K562 (cell line): Measurements from ENCODE around the gene ATP6V0D1. TPM values are rescaled to one million over a fixed set of nuclear protein-coding genes. Genes with fewer than 3 reads are reported as not detected.

Source experiments
- ARNT ChIP-seq, 2 experiments: fragments of 450-650 bp; IDR thresholded peaks; 2 replicates each; pipeline ENCODE4 v1.6.1; 2016; ENCODE audit warnings: mild to moderate bottlenecking in 1 of 2
- CREB1 ChIP-seq, 2 experiments: sonication (generic) in 1 of 2; formaldehyde crosslinking in 1 of 2; IDR thresholded peaks; 2 replicates each; pipeline versions ENCODE4 v1.6.1 to v1.8.0; 2012 to 2022; ENCODE audit warnings: inconsistent platforms in 1 of 2, mild to moderate bottlenecking in 1 of 2, missing genetic modification reagents in 1 of 2, moderate library complexity in 1 of 2
- GTF2E2 ChIP-seq: fragments of 200-800 bp; sonication (Bioruptor generic); IDR thresholded peaks from 2 replicates; pipeline ENCODE4 v1.6.1; 2016; ENCODE audit warnings: missing genetic modification characterization, missing compliant biosample characterization
- JUND ChIP-seq, 2 experiments: IDR thresholded peaks; 2 replicates in 1 of 2; 3 replicates in 1 of 2; pipeline ENCODE4 v1.6.1; 2011; ENCODE audit warnings: borderline replicate concordance in 2 of 2, low read depth in 2 of 2, low read length in 2 of 2, improper control_type of control experiment in 1 of 2, missing biosample characterization in 1 of 2, missing genetic modification characterization in 1 of 2, missing genetic modification reagents in 1 of 2
- KDM2B ChIP-seq: fragments of 250-450 bp; sonication (Bioruptor Pico); IDR thresholded peaks from 2 replicates; pipeline ENCODE4 v1.8.0; 2021; ENCODE audit warnings: mild to moderate bottlenecking, moderate library complexity
- KLF1 ChIP-seq: fragments of 450-650 bp; IDR thresholded peaks from 2 replicates; pipeline ENCODE4 v1.6.1; 2016; ENCODE audit warnings: missing genetic modification characterization, missing compliant biosample characterization
- LARP7 ChIP-seq: fragments of 450-650 bp; IDR thresholded peaks from 2 replicates; pipeline ENCODE4 v1.6.1; 2016
- LEF1 ChIP-seq: fragments of 450-650 bp; IDR thresholded peaks from 2 replicates; pipeline ENCODE4 v1.6.1; 2016; ENCODE audit warnings: mild to moderate bottlenecking
- NONO ChIP-seq, 2 experiments: fragments of 200-400 bp in 1 of 2; fragments of 450-650 bp in 1 of 2; formaldehyde crosslinking in 1 of 2; IDR thresholded peaks; 2 replicates each; pipeline ENCODE4 v1.6.1; 2017; ENCODE audit warnings: low read depth in 2 of 2, mild to moderate bottlenecking in 2 of 2, moderate library complexity in 2 of 2, low read length in 1 of 2
- RBFOX2 ChIP-seq: fragments of 200-400 bp; formaldehyde crosslinking; IDR thresholded peaks from 2 replicates; pipeline ENCODE4 v1.6.1; 2017; ENCODE audit warnings: low read depth, mild to moderate bottlenecking, low read length, moderate library complexity
- RFX7 ChIP-seq: fragments of 250-450 bp; sonication (Bioruptor Pico); IDR thresholded peaks from 2 replicates; pipeline ENCODE4 v1.5.1; 2021; ENCODE audit warnings: mild to moderate bottlenecking
- RHOXF2B ChIP-seq: fragments of 250-450 bp; sonication (Bioruptor Pico); conservative IDR thresholded peaks from 2 replicates; pipeline ENCODE4 v1.5.1; 2021
- SAFB2 ChIP-seq: fragments of 200-400 bp; formaldehyde crosslinking; IDR thresholded peaks from 2 replicates; pipeline ENCODE4 v1.6.1; 2018; ENCODE audit warnings: borderline replicate concordance, low read length, low read depth, moderate library complexity; ENCODE audit not compliant: severe bottlenecking
- SAP30 ChIP-seq: fragments of 200-600 bp; sonication (generic); IDR thresholded peaks from 2 replicates; pipeline ENCODE4 v1.6.1; 2012; ENCODE audit warnings: borderline replicate concordance, low read depth, mild to moderate bottlenecking, moderate library complexity, low read length, control low read depth, inconsistent platforms; ENCODE audit not compliant: insufficient read depth, poor library complexity, severe bottlenecking
- SETDB1 ChIP-seq: IDR thresholded peaks from one replicate; pipeline ENCODE4 v1.6.1; 2012; ENCODE audit warnings: low read length, control low read depth, inconsistent platforms
- SIRT6 ChIP-seq: IDR thresholded peaks from one replicate; pipeline ENCODE4 v1.6.1; 2012; ENCODE audit warnings: low read depth, mild to moderate bottlenecking, control low read depth, inconsistent platforms, low read length, moderate library complexity
- SREBF1 ChIP-seq: fragments of 150-350 bp; IDR thresholded peaks from 2 replicates; pipeline ENCODE4 v1.6.1; 2014; ENCODE audit warnings: antibody characterized with exemption, low read depth, low read length, borderline replicate concordance
- TBP ChIP-seq: optimal IDR thresholded peaks from 2 replicates; pipeline ENCODE3; 2011; ENCODE audit warnings: low read depth, low read length, improper control_type of control experiment
- TGIF2 ChIP-seq: sonication (generic); formaldehyde crosslinking; IDR thresholded peaks from 2 replicates; pipeline ENCODE4 v1.8.1; 2022; ENCODE audit warnings: mild to moderate bottlenecking, missing genetic modification reagents, moderate library complexity
- ZNF766 ChIP-seq: fragments of 200-800 bp; sonication (Bioruptor generic); conservative IDR thresholded peaks from 2 replicates; pipeline ENCODE4 v1.6.1; 2016; ENCODE audit warnings: missing genetic modification characterization, missing compliant biosample characterization
- ZNF77 ChIP-seq: fragments of 250-450 bp; sonication (Bioruptor Pico); IDR thresholded peaks from 2 replicates; pipeline ENCODE4 v1.5.0; 2020
- polyA plus RNA-seq, 8 experiments: library from polyadenylated mRNA; depleted of rRNA in 4 of 8; stranded (reverse) in 5 of 8; unstranded in 3 of 8; fragments of >200 nt; fragmentation: Nextera tagmentation in 2 of 8; fragmentation: Illumina TruSeq in 1 of 8; extraction: Ambion mirVana in 2 of 8; extraction: Trizol in 1 of 8; gene quantifications; 2 replicates each; pipeline versions ENCODE4 v1.2.1 to v1.2.3, GENCODE V29; 2011 to 2014; ENCODE audit warnings: inconsistent platforms in 1 of 8, missing spikeins in 1 of 8
- total RNA-seq, 7 experiments: library from RNA; depleted of rRNA in 6 of 7; stranded (reverse); fragments of >200 nt in 6 of 7; fragmentation: Illumina TruSeq in 2 of 7; extraction: Trizol in 2 of 7; gene quantifications; 2 replicates each; pipeline versions ENCODE4 v1.2.1 to v1.2.3, GENCODE V29; 2011 to 2021; ENCODE audit warnings: low replicate concordance in 1 of 7
- TF ChIP-seq, protein P1 (sequence below): IDR thresholded peaks from 3 replicates; pipeline ENCODE4 v1.6.1; 2011; ENCODE audit warnings: borderline replicate concordance, mild to moderate bottlenecking, moderate library complexity; ENCODE audit not compliant: insufficient read length; ENCODE audit errors: extremely low read depth
- TF ChIP-seq, protein P2 (sequence below): fragments of 450-650 bp; IDR thresholded peaks from 2 replicates; pipeline ENCODE4 v1.6.1; 2016; ENCODE audit warnings: mild to moderate bottlenecking

Gene ATP6V0D1
- total and polyA plus RNA-seq, 9 of the 15 experiments (the other 6 are each of a cell fraction or from before 2014, with no cell fraction given) = 23.2 to 69.7 (median 45.6) TPM

DNA sequence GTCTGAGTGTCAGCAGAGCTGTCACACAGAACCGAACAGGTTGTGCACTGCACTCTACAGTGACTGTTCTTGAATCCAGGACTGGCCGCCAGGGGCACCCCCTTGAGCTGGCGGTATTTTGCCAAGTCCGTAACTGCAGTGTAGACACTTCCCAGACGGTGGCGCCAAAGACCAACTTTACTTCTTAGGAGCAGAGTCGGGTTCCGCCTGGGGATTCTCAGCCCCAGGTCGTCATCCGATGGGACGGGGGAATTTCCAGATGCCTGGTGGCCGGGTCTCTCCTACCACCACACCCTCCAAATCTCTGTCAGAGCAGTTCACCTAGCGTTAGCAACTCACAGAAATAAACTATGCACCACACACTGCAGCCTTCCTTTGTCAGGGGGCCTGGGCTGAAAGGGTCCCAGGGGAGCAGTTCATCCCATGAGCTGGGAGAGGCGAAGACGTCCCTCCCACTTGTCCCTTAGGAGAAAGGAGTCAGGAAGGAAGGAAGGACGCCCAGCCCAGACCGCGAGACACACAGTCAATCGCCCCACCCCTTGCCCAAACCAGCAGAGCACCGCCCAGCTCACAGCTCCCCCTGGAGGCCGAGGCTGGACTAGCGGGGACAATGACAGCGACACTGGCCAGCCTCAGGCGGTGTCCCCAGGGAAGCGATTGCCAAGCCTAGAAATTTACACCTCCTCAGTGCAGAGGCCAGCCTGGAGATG, 40.3 kb upstream of the ATP6V0D1 start (continued):
- TF ChIP-seq, protein P1, sequence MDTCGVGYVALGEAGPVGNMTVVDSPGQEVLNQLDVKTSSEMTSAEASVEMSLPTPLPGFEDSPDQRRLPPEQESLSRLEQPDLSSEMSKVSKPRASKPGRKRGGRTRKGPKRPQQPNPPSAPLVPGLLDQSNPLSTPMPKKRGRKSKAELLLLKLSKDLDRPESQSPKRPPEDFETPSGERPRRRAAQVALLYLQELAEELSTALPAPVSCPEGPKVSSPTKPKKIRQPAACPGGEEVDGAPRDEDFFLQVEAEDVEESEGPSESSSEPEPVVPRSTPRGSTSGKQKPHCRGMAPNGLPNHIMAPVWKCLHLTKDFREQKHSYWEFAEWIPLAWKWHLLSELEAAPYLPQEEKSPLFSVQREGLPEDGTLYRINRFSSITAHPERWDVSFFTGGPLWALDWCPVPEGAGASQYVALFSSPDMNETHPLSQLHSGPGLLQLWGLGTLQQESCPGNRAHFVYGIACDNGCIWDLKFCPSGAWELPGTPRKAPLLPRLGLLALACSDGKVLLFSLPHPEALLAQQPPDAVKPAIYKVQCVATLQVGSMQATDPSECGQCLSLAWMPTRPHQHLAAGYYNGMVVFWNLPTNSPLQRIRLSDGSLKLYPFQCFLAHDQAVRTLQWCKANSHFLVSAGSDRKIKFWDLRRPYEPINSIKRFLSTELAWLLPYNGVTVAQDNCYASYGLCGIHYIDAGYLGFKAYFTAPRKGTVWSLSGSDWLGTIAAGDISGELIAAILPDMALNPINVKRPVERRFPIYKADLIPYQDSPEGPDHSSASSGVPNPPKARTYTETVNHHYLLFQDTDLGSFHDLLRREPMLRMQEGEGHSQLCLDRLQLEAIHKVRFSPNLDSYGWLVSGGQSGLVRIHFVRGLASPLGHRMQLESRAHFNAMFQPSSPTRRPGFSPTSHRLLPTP = no peak
- no peak for TF ChIP-seq SAFB2
- TF ChIP-seq SIRT6 = no peak
- TF ChIP-seq CREB1 (IDR thresholded peaks at IDR 0.05) = no peak
- peak; percentile 48; the same call in 1 of the 2 replicates for TF ChIP-seq CREB1 (CRISPR knock-in tag; IDR thresholded peaks at IDR 0.05)
- TF ChIP-seq TGIF2 (CRISPR knock-in tag) = no peak
- no peak for TF ChIP-seq RHOXF2B (CRISPR knock-in tag)
- TF ChIP-seq, protein P2, sequence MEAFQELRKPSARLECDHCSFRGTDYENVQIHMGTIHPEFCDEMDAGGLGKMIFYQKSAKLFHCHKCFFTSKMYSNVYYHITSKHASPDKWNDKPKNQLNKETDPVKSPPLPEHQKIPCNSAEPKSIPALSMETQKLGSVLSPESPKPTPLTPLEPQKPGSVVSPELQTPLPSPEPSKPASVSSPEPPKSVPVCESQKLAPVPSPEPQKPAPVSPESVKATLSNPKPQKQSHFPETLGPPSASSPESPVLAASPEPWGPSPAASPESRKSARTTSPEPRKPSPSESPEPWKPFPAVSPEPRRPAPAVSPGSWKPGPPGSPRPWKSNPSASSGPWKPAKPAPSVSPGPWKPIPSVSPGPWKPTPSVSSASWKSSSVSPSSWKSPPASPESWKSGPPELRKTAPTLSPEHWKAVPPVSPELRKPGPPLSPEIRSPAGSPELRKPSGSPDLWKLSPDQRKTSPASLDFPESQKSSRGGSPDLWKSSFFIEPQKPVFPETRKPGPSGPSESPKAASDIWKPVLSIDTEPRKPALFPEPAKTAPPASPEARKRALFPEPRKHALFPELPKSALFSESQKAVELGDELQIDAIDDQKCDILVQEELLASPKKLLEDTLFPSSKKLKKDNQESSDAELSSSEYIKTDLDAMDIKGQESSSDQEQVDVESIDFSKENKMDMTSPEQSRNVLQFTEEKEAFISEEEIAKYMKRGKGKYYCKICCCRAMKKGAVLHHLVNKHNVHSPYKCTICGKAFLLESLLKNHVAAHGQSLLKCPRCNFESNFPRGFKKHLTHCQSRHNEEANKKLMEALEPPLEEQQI = no peak
- TF ChIP-seq LEF1 = no peak
- TF ChIP-seq NONO (IDR thresholded peaks at IDR 0.05; ENCODE audit: low read depth in 2 of 2, low read length in 1 of 2) = 0 out of 4 replicates have a peak, but pooled peaks of 1 of the 2 experiments have one; percentile 17
- peak; percentile 82; the same call in 1 of the 2 replicates for TF ChIP-seq KLF1 (tag)
- TF ChIP-seq SETDB1 = no peak
- 0 out of 4 replicates have a peak, but pooled peaks of 1 of the 2 experiments have one; percentile 16 for TF ChIP-seq ARNT (IDR thresholded peaks at IDR 0.05)
- TF ChIP-seq TBP = no peak
- TF ChIP-seq ZNF766 (CRISPR knock-in tag) = no peak
- TF ChIP-seq GTF2E2 (tag) = no peak
- no peak for TF ChIP-seq LARP7
- no peak for TF ChIP-seq RFX7 (CRISPR knock-in tag)
- TF ChIP-seq RBFOX2 = peak; percentile 36; the same call in 1 of the 2 replicates
- TF ChIP-seq SAP30 = no peak
- no peak for TF ChIP-seq SREBF1
- peak; percentile 52; the same call in 1 of the 2 replicates for TF ChIP-seq JUND (IDR thresholded peaks at IDR 0.05; ENCODE audit: borderline replicate concordance, low read depth, low read length)
- no peak; the same call in 1 of the 3 replicates for TF ChIP-seq JUND (tag; IDR thresholded peaks at IDR 0.05; ENCODE audit: borderline replicate concordance, low read depth, low read length)
- TF ChIP-seq ZNF77 = no peak
- no peak for TF ChIP-seq KDM2B
